ENCODE measurements around the gene MPEG1. TPM values are rescaled to one million over a fixed set of nuclear protein-coding genes. Genes with fewer than 3 reads are reported as not detected.

MPEG1 gene
- total and polyA plus RNA-seq, 2 of the 13 experiments (the other 11 are each of a cell fraction or from before 2014, with no cell fraction given) = not detected

DNA sequence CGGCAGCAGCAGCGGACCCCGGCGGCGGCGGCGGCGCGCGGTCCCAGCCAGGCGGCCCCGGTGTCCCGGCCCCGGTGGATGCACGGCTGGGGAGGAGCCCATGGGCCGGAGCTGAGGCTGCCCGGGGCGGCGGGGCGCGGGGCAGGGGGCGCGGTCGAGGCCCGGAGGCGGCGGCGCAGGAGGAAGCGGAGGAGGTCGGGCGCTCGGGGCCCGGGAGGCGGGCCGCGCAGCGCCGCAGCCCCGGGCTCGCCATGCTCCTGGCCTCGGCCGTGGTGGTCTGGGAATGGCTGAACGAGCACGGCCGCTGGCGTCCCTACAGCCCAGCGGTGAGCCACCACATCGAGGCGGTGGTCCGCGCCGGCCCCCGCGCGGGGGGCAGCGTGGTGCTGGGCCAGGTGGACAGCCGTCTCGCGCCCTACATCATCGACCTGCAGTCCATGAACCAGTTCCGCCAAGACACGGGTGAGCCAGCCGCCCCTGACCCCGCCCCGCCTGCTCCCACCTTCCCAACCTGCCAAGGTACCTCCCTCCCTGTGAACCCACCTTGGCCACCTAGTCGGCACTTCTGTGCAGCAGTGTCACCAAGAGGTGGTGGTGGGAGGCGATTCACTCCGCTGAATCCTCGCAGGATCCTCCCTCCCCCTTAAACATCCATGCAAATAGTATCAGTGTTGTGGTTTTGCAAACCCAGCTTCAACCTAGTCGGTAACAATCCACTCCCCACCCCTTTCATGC lies 40.2 kb downstream of the MPEG1 start:
- Histone ChIP-seq H3K4me2 (ENCODE audit: low read depth, low read length) (peak overlapping the region; percentile 100), H3K27ac (ENCODE audit: extremely low read length, insufficient read depth, low read length) (no peak overlapping the region), H3K79me2 (ENCODE audit: insufficient read depth, low read length) (no peaks in the 10 kb centered on the region), H4K20me1 (ENCODE audit: insufficient read depth, low read length) (0 out of 2 replicates have a peak, but pooled peaks cover 3% of the 10 kb centered on the region), H3K36me3 (replicated peaks in 1 of 2; ENCODE audit: control insufficient read depth in 1 of 2, insufficient read depth in 2 of 2, low read length in 2 of 2) (no peaks in the 10 kb centered on the region), H3K9me3 (ENCODE audit: low read length) (no peaks in the 10 kb centered on the region), H2AFZ (ENCODE audit: low read length) (no peak overlapping the region), H3K4me3 (replicated peaks in 1 of 3; ENCODE audit: insufficient read depth in 1 of 3, low read depth in 2 of 3, low read length in 3 of 3) (peak overlapping the region; percentile 67 to 80 (median 68)), H3K4me1 (ENCODE audit: insufficient read depth, low read length) (peaks cover 41% of the 10 kb centered on the region), H3K9ac (ENCODE audit: insufficient read depth, low read depth, low read length) (peak overlapping the region; percentile 25; the same call in 1 of the 2 replicates), H3K27me3 (ENCODE audit: control insufficient read depth in 1 of 2, insufficient read depth in 2 of 2, low read length in 2 of 2) (no peaks in the 10 kb centered on the region; a peak in 1 of 5 replicates)
- no TSS peak for BruUV-seq (replicated peaks)
- WGBS (ENCODE audit: low lambda C conversion rate) = 4% methylated on average over 4 of the region's 70 CpGs
- no peak for FAIRE-seq
- CTCF ChIA-PET (ENCODE audit: low intra/inter-chr PET ratio, low total read pairs) = interaction anchor here (1.6 to 3.7 kb wide), 7 partner anchors 10 to 257 kb away, joined by 3 to 77 read pairs (median 16); no protein-coding TSS in a partner anchor
- intact Hi-C loops (cut with micrococcal nuclease; ENCODE audit: unreplicated experiment) (no loop called here), in situ Hi-C loops (cut with HindIII; ENCODE audit: extremely low pct_ligation_motif_present, low pct_unique_long_range_greater_than_20kb) (loop anchor here (5.0 to 10.0 kb wide), 2 partner anchors 35 to 112 kb away; no protein-coding TSS in a partner anchor)
- POLR2A ChIA-PET = interaction anchor here (0.8 to 4.4 kb wide), 4 partner anchors 14 to 496 kb away, joined by 3 to 46 read pairs (median 4); partner anchors contain the start of genes FAM111A and PATL1
- ATAC-seq = peak; percentile 15
- DNase-seq (ENCODE audit: low spot score) = peak; percentile 10
- TF ChIP-seq HOXA3 (CRISPR knock-in tag; IDR thresholded peaks at IDR 0.05) = peak; percentile 11; the same call in 1 of the 2 replicates
- TF ChIP-seq ZNF563 (CRISPR knock-in tag; IDR thresholded peaks at IDR 0.05) = 0 out of 2 replicates have a peak, but pooled peaks have one; percentile 17
- TF ChIP-seq MYPOP (CRISPR knock-in tag; IDR thresholded peaks at IDR 0.05) = 0 out of 2 replicates have a peak, but pooled peaks have one; percentile 11
- no peak for TF ChIP-seq PHF21A (CRISPR knock-in tag; IDR thresholded peaks at IDR 0.05)
- peak; percentile 42; the same call in 1 of the 2 replicates for TF ChIP-seq ZNF777 (CRISPR knock-in tag; IDR thresholded peaks at IDR 0.05)
- TF ChIP-seq RBFOX2 (IDR thresholded peaks at IDR 0.05; ENCODE audit: low read depth, low read length) = peak; percentile 13; the same call in 1 of the 2 replicates
- TF ChIP-seq ZNF746 (CRISPR knock-in tag; IDR thresholded peaks at IDR 0.05) = 0 out of 2 replicates have a peak, but pooled peaks have one; percentile 2
- no peak for TF ChIP-seq ZNF615 (CRISPR knock-in tag; IDR thresholded peaks at IDR 0.05; ENCODE audit: borderline replicate concordance)
- 0 out of 2 replicates have a peak, but pooled peaks have one; percentile 15 for TF ChIP-seq ZNF446 (CRISPR knock-in tag; IDR thresholded peaks at IDR 0.05)
- TF ChIP-seq, protein P1, sequence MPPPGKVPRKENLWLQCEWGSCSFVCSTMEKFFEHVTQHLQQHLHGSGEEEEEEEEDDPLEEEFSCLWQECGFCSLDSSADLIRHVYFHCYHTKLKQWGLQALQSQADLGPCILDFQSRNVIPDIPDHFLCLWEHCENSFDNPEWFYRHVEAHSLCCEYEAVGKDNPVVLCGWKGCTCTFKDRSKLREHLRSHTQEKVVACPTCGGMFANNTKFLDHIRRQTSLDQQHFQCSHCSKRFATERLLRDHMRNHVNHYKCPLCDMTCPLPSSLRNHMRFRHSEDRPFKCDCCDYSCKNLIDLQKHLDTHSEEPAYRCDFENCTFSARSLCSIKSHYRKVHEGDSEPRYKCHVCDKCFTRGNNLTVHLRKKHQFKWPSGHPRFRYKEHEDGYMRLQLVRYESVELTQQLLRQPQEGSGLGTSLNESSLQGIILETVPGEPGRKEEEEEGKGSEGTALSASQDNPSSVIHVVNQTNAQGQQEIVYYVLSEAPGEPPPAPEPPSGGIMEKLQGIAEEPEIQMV (CRISPR knock-in tag; IDR thresholded peaks at IDR 0.05; ENCODE audit: low read depth) = peak; percentile 9; the same call in 1 of the 2 replicates
- TF ChIP-seq MIXL1 (CRISPR knock-in tag; IDR thresholded peaks at IDR 0.05) = no peak
- TF ChIP-seq FIP1L1 (IDR thresholded peaks at IDR 0.05; ENCODE audit: borderline replicate concordance, insufficient read depth, low read depth, low read length) = no peak
- 0 out of 2 replicates have a peak, but pooled peaks have one; percentile 7 for TF ChIP-seq YEATS4 (CRISPR knock-in tag; IDR thresholded peaks at IDR 0.05; ENCODE audit: borderline replicate concordance)
- peak; percentile 14; the same call in 1 of the 2 replicates for TF ChIP-seq TOPORS (CRISPR knock-in tag; IDR thresholded peaks at IDR 0.05)
- TF ChIP-seq, protein P2, sequence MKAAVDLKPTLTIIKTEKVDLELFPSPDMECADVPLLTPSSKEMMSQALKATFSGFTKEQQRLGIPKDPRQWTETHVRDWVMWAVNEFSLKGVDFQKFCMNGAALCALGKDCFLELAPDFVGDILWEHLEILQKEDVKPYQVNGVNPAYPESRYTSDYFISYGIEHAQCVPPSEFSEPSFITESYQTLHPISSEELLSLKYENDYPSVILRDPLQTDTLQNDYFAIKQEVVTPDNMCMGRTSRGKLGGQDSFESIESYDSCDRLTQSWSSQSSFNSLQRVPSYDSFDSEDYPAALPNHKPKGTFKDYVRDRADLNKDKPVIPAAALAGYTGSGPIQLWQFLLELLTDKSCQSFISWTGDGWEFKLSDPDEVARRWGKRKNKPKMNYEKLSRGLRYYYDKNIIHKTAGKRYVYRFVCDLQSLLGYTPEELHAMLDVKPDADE (CRISPR knock-in tag; IDR thresholded peaks at IDR 0.05) = 0 out of 2 replicates have a peak, but pooled peaks have one; percentile 7
- no peak for TF ChIP-seq IRF1 (CRISPR knock-in tag; IDR thresholded peaks at IDR 0.05; ENCODE audit: low read depth)

All from HepG2 (cell line).